ENCODE data around the gene EIF3D.

DNA sequence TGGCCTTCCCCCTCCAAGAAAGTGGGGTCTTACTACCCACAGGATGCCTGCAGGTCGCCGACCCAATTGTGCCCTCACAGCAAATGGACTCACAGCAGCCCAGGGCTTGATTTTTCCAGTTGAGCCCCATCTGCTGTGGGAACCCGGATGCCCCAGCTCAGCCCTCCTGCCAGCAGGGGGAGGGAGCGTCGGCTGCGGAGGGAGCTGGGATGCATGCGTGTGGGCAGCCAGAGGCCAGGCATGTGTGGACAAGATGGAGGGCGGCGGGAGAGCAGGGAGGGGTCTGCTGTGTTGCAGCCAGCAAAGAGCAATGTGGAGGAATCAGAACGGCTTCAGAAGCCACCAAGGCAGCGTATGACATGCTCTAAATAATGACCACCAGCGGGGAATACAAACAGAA, 41.0 kb upstream of the EIF3D start:
- TF ChIP-seq POLR2AphosphoS5 (IDR thresholded peaks at IDR 0.05; ENCODE audit: low read depth, low read length), result no peak
- no peak for TF ChIP-seq TAF1 (IDR thresholded peaks at IDR 0.05; ENCODE audit: borderline replicate concordance, low read depth, low read length)

Data from GM12892 (cell line).